Neural progenitor cell (in vitro differentiated cells): ENCODE results near the gene CES2. TPM values are rescaled to one million over a fixed set of nuclear protein-coding genes. Genes with fewer than 3 reads are reported as not detected.

Experiments
- DNase-seq: peaks from one replicate; pipeline ENCODE4 v3.0.0-alpha.2; 2016; ENCODE audit warnings: low spot score
- H2AFZ ChIP-seq: fragments of 200-600 bp; sonication (generic); replicated peaks from 2 replicates; pipeline ENCODE4 v1.6.1; 2016; ENCODE audit warnings: antibody characterized with exemption
- H3F3A ChIP-seq: fragments of 200-600 bp; sonication (generic); 2 replicates; pipeline ENCODE4 v1.6.1; 2016; ENCODE audit warnings: antibody characterized with exemption, low read depth
- H3K27ac ChIP-seq: fragments of 200-600 bp; sonication (generic); 2 replicates; pipeline ENCODE4 v1.5.1; 2016; ENCODE audit warnings: mild to moderate bottlenecking
- H3K27me3 ChIP-seq: fragments of 200-600 bp; sonication (generic); 2 replicates; pipeline ENCODE4 v1.6.1; 2016; ENCODE audit warnings: mild to moderate bottlenecking, moderate library complexity
- H3K36me3 ChIP-seq: fragments of 200-600 bp; sonication (generic); 2 replicates; pipeline ENCODE4 v1.5.1; 2016
- H3K4me1 ChIP-seq: fragments of 200-600 bp; sonication (generic); 2 replicates; pipeline ENCODE4 v1.6.1; 2016; ENCODE audit warnings: mixed run types
- H3K4me2 ChIP-seq: fragments of 200-600 bp; sonication (generic); 2 replicates; pipeline ENCODE4 v1.6.1; 2016
- H3K4me3 ChIP-seq: fragments of 200-600 bp; sonication (generic); 2 replicates; pipeline ENCODE4 v1.5.1; 2016
- H3K79me2 ChIP-seq: fragments of 200-600 bp; sonication (generic); 2 replicates; pipeline ENCODE4 v1.6.1; 2016; ENCODE audit warnings: low read depth
- H3K9ac ChIP-seq: fragments of 200-600 bp; sonication (generic); 2 replicates; pipeline ENCODE4 v1.6.1; 2016
- H3K9me3 ChIP-seq: fragments of 200-600 bp; sonication (generic); 2 replicates; pipeline ENCODE4 v1.5.1; 2016; ENCODE audit warnings: low read depth
- H4K20me1 ChIP-seq: fragments of 200-600 bp; sonication (generic); 2 replicates; pipeline ENCODE4 v1.6.1; 2016; ENCODE audit warnings: low read depth
- H3K27ac Mint-ChIP-seq: 3 replicates; pipeline ENCODE4 v1.8.0; 2021; ENCODE audit warnings: mixed read lengths
- H3K27me3 Mint-ChIP-seq: 2 replicates; pipeline ENCODE4 v1.8.0; 2022; ENCODE audit warnings: low read depth, mild to moderate bottlenecking, inconsistent platforms, moderate library complexity, mixed read lengths; ENCODE audit not compliant: insufficient read depth
- H3K36me3 Mint-ChIP-seq: 3 replicates; pipeline ENCODE4 v1.8.0; 2021; ENCODE audit warnings: mixed read lengths
- H3K4me1 Mint-ChIP-seq: 3 replicates; pipeline ENCODE4 v1.8.0; 2021; ENCODE audit warnings: mixed read lengths
- H3K4me3 Mint-ChIP-seq: 3 replicates; pipeline ENCODE4 v1.8.0; 2021; ENCODE audit warnings: mild to moderate bottlenecking, moderate library complexity, mixed read lengths
- H3K9me3 Mint-ChIP-seq: 3 replicates; pipeline ENCODE4 v1.8.0; 2020; ENCODE audit warnings: mixed read lengths
- CTCF ChIP-seq: fragments of 200-600 bp; sonication (generic); IDR thresholded peaks from 2 replicates; pipeline ENCODE4 v1.5.1; 2017; ENCODE audit warnings: antibody characterized with exemption, mild to moderate bottlenecking
- EZH2 ChIP-seq: fragments of 200-600 bp; sonication (generic); IDR thresholded peaks from 2 replicates; pipeline ENCODE4 v1.6.1; 2017; ENCODE audit warnings: antibody characterized with exemption, mild to moderate bottlenecking, moderate library complexity
- EZH2phosphoT487 ChIP-seq: fragments of 200-600 bp; sonication (generic); IDR thresholded peaks from 2 replicates; pipeline ENCODE4 v1.6.1; 2017; ENCODE audit warnings: antibody characterized with exemption
- total RNA-seq: library from RNA; depleted of rRNA; stranded (reverse); fragments of >200 nt; gene quantifications from 2 replicates; pipeline ENCODE4 v1.2.3, GENCODE V29; 2015; ENCODE audit warnings: low replicate concordance

CES2 gene
- total RNA-seq, 1 donor from 2014 or later, result 11.1 TPM

DNA sequence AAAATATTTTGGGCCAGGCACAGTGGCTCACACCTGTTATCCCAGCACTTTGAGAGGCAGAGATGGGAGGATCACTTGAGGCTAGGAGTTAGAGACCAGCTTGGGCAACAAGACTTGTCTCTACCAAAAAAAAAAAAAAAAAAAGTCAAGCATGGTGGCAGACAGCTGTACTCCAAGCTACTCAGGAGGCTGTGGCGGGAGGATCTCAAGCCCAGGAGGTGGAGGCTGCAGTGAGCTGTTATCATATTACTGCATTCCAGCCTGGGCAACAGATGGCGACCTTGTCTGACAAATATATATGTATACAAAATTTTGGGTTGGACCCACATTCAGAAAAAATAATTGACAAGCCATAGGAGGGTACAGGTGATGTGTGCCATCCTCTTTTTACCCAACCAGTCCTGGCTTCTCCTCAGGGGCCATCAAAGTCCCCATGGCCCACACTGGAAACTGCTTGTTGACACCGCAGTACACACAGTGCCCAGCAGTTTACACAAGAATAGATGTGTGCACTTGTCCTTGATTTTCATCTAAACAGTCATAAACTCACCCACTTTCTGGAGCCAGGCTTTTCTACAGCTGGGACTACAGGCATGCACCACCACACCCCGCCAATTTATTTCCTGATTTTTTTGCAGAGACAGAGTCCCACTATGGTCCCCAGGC lies 1.7 kb downstream of the CES2 start:
- DNase-seq, result no peak
- Mint-ChIP-seq H3K36me3 (peaks cover 11% of the 10 kb centered on the region), H3K27ac (no peak overlapping the region), H3K9me3 (no peaks in the 10 kb centered on the region), H3K4me3 (peak overlapping the region; percentile 96), H3K4me1 (peaks cover 32% of the 10 kb centered on the region), H3K27me3 (peaks cover 4% of the 10 kb centered on the region)
- H2AFZ ChIP-seq, result no peak overlapping the region
- peaks cover 9% of the 10 kb centered on the region for H3K27me3 ChIP-seq
- H3K36me3 ChIP-seq, result no peaks in the 10 kb centered on the region
- H3K9ac ChIP-seq, result no peak overlapping the region
- peaks cover 10% of the 10 kb centered on the region for H3K4me1 ChIP-seq
- no peak overlapping the region for H3K4me3 ChIP-seq
- TF ChIP-seq EZH2, result no peak
- H3K4me2 ChIP-seq, result no peak overlapping the region
- no peaks in the 10 kb centered on the region for H3K9me3 ChIP-seq
- no peaks in the 10 kb centered on the region for H3F3A ChIP-seq
- H4K20me1 ChIP-seq, result peaks cover 19% of the 10 kb centered on the region
- H3K79me2 ChIP-seq, result peaks cover 9% of the 10 kb centered on the region
- no peak overlapping the region for H3K27ac ChIP-seq

GRCh38 chr16:66937725-66938337 lies 2.5 kb downstream of the CES2 start:
- Mint-ChIP-seq H3K36me3 (peaks cover 18% of the 10 kb centered on the region), H3K27ac (no peak overlapping the region), H3K4me1 (peaks cover 29% of the 10 kb centered on the region), H3K4me3 (peak overlapping the region; percentile 1), H3K27me3 (peaks cover 4% of the 10 kb centered on the region), H3K9me3 (no peaks in the 10 kb centered on the region)
- Histone ChIP-seq H3F3A (no peaks in the 10 kb centered on the region), H3K27ac (no peak overlapping the region), H3K4me1 (peaks cover 10% of the 10 kb centered on the region), H3K4me2 (no peak overlapping the region), H3K4me3 (no peak overlapping the region), H2AFZ (no peak overlapping the region), H3K9me3 (no peaks in the 10 kb centered on the region), H3K79me2 (peaks cover 9% of the 10 kb centered on the region), H3K36me3 (no peaks in the 10 kb centered on the region), H3K27me3 (peaks cover 9% of the 10 kb centered on the region), H3K9ac (no peak overlapping the region), H4K20me1 (peaks cover 19% of the 10 kb centered on the region)
- no peak for TF ChIP-seq EZH2phosphoT487
- TF ChIP-seq EZH2, result no peak
- TF ChIP-seq CTCF, result no peak
- DNase-seq, result no peak

DNA sequence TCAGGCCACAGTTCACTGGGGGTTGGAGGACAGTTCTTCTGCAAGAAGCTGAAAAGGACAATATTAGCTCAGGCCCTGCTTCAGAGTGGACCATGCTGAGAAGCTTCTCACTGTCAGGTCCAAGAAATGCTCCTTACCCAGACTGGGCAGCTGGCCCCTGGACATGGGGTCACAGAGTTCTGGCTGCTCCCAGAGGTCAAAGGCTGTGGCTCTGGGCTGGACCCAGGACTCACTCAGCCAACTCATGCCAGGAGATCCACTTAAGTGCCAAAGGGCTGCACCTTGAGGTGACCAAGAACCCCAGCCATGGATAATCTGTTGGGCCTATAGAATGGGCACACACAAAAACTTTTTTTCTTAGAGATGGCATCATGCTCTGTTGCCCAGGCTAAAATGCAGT lies 4.0 kb downstream of the CES2 start:
- Histone ChIP-seq H4K20me1 (peaks cover 14% of the 10 kb centered on the region), H3F3A (no peaks in the 10 kb centered on the region), H3K36me3 (no peaks in the 10 kb centered on the region), H3K9me3 (no peaks in the 10 kb centered on the region), H3K79me2 (no peaks in the 10 kb centered on the region), H3K27ac (no peak overlapping the region), H3K4me1 (peaks cover 6% of the 10 kb centered on the region), H3K9ac (no peak overlapping the region), H2AFZ (no peak overlapping the region), H3K4me3 (no peak overlapping the region), H3K27me3 (peaks cover 9% of the 10 kb centered on the region), H3K4me2 (no peak overlapping the region)
- peaks cover 3% of the 10 kb centered on the region for H3K27me3 Mint-ChIP-seq
- DNase-seq, result no peak
- no peak for TF ChIP-seq EZH2
- no peak for TF ChIP-seq EZH2phosphoT487
- no peak for TF ChIP-seq CTCF
- H3K4me1 Mint-ChIP-seq, result peaks cover 16% of the 10 kb centered on the region
- H3K9me3 Mint-ChIP-seq, result no peaks in the 10 kb centered on the region
- peaks cover 21% of the 10 kb centered on the region for H3K36me3 Mint-ChIP-seq
- no peak overlapping the region for H3K4me3 Mint-ChIP-seq
- no peak overlapping the region for H3K27ac Mint-ChIP-seq

GRCh38 chr16:66940236-66940635 lies 4.9 kb downstream of the CES2 start:
- peaks cover 6% of the 10 kb centered on the region for H3K27me3 Mint-ChIP-seq
- H3K79me2 ChIP-seq, result no peaks in the 10 kb centered on the region
- TF ChIP-seq EZH2phosphoT487 (no peak), CTCF (no peak), EZH2 (no peak)
- no peaks in the 10 kb centered on the region for H3K9me3 Mint-ChIP-seq
- H3K27me3 ChIP-seq, result peaks cover 6% of the 10 kb centered on the region
- H3K4me3 Mint-ChIP-seq, result no peak overlapping the region
- no peak overlapping the region for H3K27ac ChIP-seq
- no peak overlapping the region for H3K27ac Mint-ChIP-seq
- H3K4me1 ChIP-seq, result peaks cover 3% of the 10 kb centered on the region
- H4K20me1 ChIP-seq, result peaks cover 14% of the 10 kb centered on the region
- no peak for DNase-seq
- no peak overlapping the region for H2AFZ ChIP-seq
- no peaks in the 10 kb centered on the region for H3F3A ChIP-seq
- peaks cover 21% of the 10 kb centered on the region for H3K36me3 Mint-ChIP-seq
- no peak overlapping the region for H3K4me2 ChIP-seq
- H3K4me3 ChIP-seq, result no peak overlapping the region
- H3K4me1 Mint-ChIP-seq, result peaks cover 10% of the 10 kb centered on the region
- H3K36me3 ChIP-seq, result no peaks in the 10 kb centered on the region
- no peaks in the 10 kb centered on the region for H3K9me3 ChIP-seq
- no peak overlapping the region for H3K9ac ChIP-seq
